Left ventricle myocardium inferior (tissue), 1 donor: ENCODE measurements around the gene DNAJC3. TPM values are rescaled to one million over a fixed set of nuclear protein-coding genes. Genes with fewer than 3 reads are reported as not detected.

Source experiments
- DNase-seq: peaks from one replicate; pipeline ENCODE4 v3.0.0-alpha.2; 2020
- H3K27ac ChIP-seq: fragments of 200-600 bp; replicated peaks from 2 replicates; pipeline ENCODE4 v1.8.0; 2021
- H3K27me3 ChIP-seq: fragments of 200-600 bp; 2 replicates; pipeline ENCODE4 v1.8.0; 2021; ENCODE audit warnings: low read depth
- H3K36me3 ChIP-seq: fragments of 200-600 bp; 2 replicates; pipeline ENCODE4 v1.8.0; 2021
- H3K4me1 ChIP-seq: fragments of 200-600 bp; 2 replicates; pipeline ENCODE4 v1.8.0; 2021
- H3K4me3 ChIP-seq: fragments of 200-600 bp; 2 replicates; pipeline ENCODE4 v1.8.0; 2021; ENCODE audit warnings: mild to moderate bottlenecking, moderate library complexity
- H3K9me3 ChIP-seq: fragments of 200-600 bp; replicated peaks from 2 replicates; pipeline ENCODE4 v1.8.0; 2021
- intact Hi-C: fragments of 100-400 bp; cut with micrococcal nuclease; formaldehyde crosslinking; loops from one replicate; pipeline ENCODE4 v1.11.0; 2022
- total RNA-seq: library from RNA; stranded (reverse); fragmentation: NEBNext Ultra II Directional; extraction: Animal tissue kit (Norgen Biotek cat#: 25700); gene quantifications from one replicate; pipeline ENCODE4 v1.2.1, GENCODE V29; 2021
- TF ChIP-seq, protein P1 (sequence below): fragments of 200-600 bp; IDR thresholded peaks from 2 replicates; pipeline ENCODE4 v1.8.0; 2021; ENCODE audit warnings: antibody characterized with exemption, mild to moderate bottlenecking, borderline replicate concordance
- donor health status: DM: no; HTN: yes; CAD: no; lungs with severe emphysema.

The DNAJC3 gene
- total RNA-seq, 1 donor from 2014 or later, result 31.5 TPM

GRCh38 chr13:95740979-95741320, 64.0 kb downstream of the DNAJC3 start:
- no peak overlapping the region for H3K27ac ChIP-seq
- DNase-seq, result no peak
- intact Hi-C loops, result no loop called here
- peaks cover 4% of the 10 kb centered on the region for H3K9me3 ChIP-seq
- no peaks in the 10 kb centered on the region for H3K36me3 ChIP-seq
- no peak overlapping the region for H3K4me3 ChIP-seq
- H3K27me3 ChIP-seq, result no peaks in the 10 kb centered on the region
- peaks cover 21% of the 10 kb centered on the region for H3K4me1 ChIP-seq
- TF ChIP-seq, protein P1, sequence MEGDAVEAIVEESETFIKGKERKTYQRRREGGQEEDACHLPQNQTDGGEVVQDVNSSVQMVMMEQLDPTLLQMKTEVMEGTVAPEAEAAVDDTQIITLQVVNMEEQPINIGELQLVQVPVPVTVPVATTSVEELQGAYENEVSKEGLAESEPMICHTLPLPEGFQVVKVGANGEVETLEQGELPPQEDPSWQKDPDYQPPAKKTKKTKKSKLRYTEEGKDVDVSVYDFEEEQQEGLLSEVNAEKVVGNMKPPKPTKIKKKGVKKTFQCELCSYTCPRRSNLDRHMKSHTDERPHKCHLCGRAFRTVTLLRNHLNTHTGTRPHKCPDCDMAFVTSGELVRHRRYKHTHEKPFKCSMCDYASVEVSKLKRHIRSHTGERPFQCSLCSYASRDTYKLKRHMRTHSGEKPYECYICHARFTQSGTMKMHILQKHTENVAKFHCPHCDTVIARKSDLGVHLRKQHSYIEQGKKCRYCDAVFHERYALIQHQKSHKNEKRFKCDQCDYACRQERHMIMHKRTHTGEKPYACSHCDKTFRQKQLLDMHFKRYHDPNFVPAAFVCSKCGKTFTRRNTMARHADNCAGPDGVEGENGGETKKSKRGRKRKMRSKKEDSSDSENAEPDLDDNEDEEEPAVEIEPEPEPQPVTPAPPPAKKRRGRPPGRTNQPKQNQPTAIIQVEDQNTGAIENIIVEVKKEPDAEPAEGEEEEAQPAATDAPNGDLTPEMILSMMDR, result no peak

DNA sequence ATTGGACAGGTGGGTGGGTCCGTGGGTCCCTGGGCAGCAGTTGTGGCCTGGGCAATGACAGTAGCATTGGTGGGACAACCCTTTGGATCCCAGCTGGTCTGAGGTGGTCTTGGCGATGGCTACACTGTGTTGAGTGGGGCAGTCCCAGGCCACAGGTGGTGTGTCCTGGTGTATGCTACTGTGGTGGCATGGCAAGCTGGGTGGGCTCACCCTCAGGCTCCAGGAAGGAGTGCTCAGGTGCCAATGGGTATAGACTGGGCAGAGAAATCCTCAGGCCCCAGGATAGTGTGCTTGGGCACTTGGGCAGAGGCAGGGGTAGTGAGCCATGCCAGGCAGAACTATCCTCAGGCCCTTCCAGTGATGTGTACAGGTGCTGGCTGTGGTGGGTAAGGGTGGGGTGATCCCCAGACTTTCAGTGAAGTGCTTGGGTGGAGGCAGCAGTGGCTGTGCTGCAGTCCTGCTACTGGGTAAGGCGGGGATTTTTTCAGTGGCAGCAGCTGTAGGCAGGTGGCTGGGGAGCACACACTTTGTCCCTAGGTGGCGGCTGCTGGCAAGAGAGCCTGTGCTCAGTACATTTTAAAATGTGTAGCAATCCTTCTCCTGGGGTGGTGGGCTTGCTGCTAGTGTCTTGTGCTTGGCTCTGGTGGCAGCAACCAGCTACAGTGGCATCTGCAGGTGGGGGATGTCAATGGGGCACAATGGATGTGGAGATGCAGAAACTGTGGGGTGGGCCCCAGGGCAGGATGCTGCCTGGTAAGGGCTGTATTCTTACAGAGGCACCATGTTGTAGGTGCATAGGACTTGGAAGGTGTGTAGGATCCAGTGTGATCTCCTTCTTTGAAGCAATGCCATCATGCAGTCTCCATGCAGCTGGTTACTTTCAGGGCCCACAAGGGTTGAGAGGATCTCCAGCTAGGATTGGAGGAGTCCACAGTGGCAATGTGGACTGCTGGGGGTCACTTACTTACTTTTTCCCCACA, 64.9 kb downstream of the DNAJC3 start:
- no peak for DNase-seq

DNA sequence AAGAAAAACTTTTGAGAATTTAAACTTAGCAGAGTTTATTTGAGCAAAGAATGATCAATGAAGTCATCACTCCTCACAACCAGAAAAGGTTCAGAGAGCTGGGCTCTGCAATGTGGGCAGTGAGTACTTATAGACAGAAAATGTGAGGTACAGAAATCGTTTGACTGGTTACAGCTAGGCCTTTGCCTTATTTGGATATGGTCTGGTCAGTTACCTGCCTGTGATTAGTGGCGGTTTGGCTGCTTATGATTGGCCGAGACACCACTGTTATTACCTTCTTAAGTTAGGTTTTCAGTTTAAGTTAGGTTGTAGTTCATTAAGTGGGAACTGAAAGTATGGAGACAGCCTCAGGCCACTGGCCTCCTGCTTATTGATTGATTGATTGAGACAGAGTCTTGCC, 66.3 kb downstream of the DNAJC3 start:
- peaks cover 4% of the 10 kb centered on the region for H3K9me3 ChIP-seq
- H3K27ac ChIP-seq, result no peak overlapping the region
- intact Hi-C loops, result no loop called here
- no peak for DNase-seq
- no peaks in the 10 kb centered on the region for H3K36me3 ChIP-seq
- peaks cover 41% of the 10 kb centered on the region for H3K4me1 ChIP-seq
- TF ChIP-seq, protein P1, result no peak
- H3K4me3 ChIP-seq, result no peak overlapping the region
- H3K27me3 ChIP-seq, result no peaks in the 10 kb centered on the region

More for the DNA sequence above, 64.9 kb downstream of the DNAJC3 start:
- Histone ChIP-seq H3K4me3 (no peak overlapping the region), H3K27me3 (no peaks in the 10 kb centered on the region), H3K27ac (no peak overlapping the region), H3K36me3 (no peaks in the 10 kb centered on the region), H3K9me3 (peaks cover 4% of the 10 kb centered on the region), H3K4me1 (peaks cover 31% of the 10 kb centered on the region)
- TF ChIP-seq, protein P1, result no peak
- intact Hi-C loops, result no loop called here

GRCh38 chr13:95745289-95745688, 68.3 kb downstream of the DNAJC3 start:
- TF ChIP-seq, protein P1, result no peak
- H3K4me1 ChIP-seq, result peaks cover 41% of the 10 kb centered on the region
- no peak for DNase-seq
- no peaks in the 10 kb centered on the region for H3K9me3 ChIP-seq
- intact Hi-C loops, result no loop called here
- no peaks in the 10 kb centered on the region for H3K36me3 ChIP-seq
- no peaks in the 10 kb centered on the region for H3K27me3 ChIP-seq
- no peak overlapping the region for H3K27ac ChIP-seq
- H3K4me3 ChIP-seq, result no peak overlapping the region

DNA sequence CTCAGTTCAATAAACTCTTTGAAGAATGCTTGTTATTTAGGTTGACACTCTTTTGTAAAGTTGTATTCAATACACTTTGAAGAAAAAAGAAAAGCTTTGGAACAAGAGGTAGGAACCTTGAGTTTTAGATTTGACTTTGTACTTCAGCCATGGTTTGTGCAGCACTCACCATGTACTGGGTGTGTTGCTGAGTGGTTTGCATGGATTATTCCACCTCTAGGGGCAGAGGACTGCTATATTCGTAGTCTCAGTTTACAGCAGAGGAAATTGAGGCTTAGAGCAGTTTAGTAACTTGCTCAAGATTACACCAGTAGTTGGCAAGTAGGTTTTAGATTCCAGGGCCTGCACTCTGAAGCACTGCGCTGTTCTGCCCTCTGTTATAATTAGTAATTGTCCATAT, 68.8 kb downstream of the DNAJC3 start:
- no peaks in the 10 kb centered on the region for H3K36me3 ChIP-seq
- H3K27ac ChIP-seq, result no peak overlapping the region
- H3K9me3 ChIP-seq, result no peaks in the 10 kb centered on the region
- peaks cover 41% of the 10 kb centered on the region for H3K4me1 ChIP-seq
- TF ChIP-seq, protein P1, result no peak
- H3K27me3 ChIP-seq, result no peaks in the 10 kb centered on the region
- intact Hi-C loops, result no loop called here
- no peak for DNase-seq
- no peak overlapping the region for H3K4me3 ChIP-seq
